Transverse colon (tissue), 4 donors: ENCODE measurements around the gene FCHSD2. TPM values are rescaled to one million over a fixed set of nuclear protein-coding genes. Genes with fewer than 3 reads are reported as not detected.

Experiments used
- DNase-seq: peaks from one replicate; pipeline ENCODE4 v3.0.0-alpha.2; 2019
- H3K27ac ChIP-seq, 4 donors: fragments of 200-600 bp; sonication (generic); 2 replicates each; pipeline ENCODE4 v1.5.1; 2016 to 2018; ENCODE audit warnings: inconsistent platforms in 4 of 4
- H3K27me3 ChIP-seq: fragments of 200-600 bp; sonication (generic); 2 replicates; pipeline ENCODE4 v1.5.1; 2017; ENCODE audit warnings: inconsistent platforms
- H3K36me3 ChIP-seq, 4 donors: fragments of 200-600 bp; sonication (generic); 2 replicates each; pipeline ENCODE4 v1.5.1; 2017 to 2019; ENCODE audit warnings: inconsistent platforms in 4 of 4
- H3K4me1 ChIP-seq, 4 donors: fragments of 200-600 bp; sonication (generic); 2 replicates each; pipeline ENCODE4 v1.5.1; 2017 to 2020; ENCODE audit warnings: inconsistent platforms in 4 of 4
- H3K4me3 ChIP-seq, 4 donors: fragments of 200-600 bp; sonication (generic); 1 replicate in 1 of 4; 2 replicates in 3 of 4; pipeline versions ENCODE4 v1.5.1 to v1.6.1; 2017 to 2019; ENCODE audit warnings: inconsistent platforms in 4 of 4
- H3K9me3 ChIP-seq, 2 donors: fragments of 200-600 bp; sonication (generic); 2 replicates each; pipeline ENCODE4 v1.5.1; 2017 to 2019; ENCODE audit warnings: inconsistent platforms in 2 of 2
- CTCF ChIP-seq, 5 experiments: fragments of 200-600 bp in 3 of 5; fragments of 450-650 bp in 2 of 5; sonication (generic) in 3 of 5; IDR thresholded peaks; 1 replicate in 2 of 5; 2 replicates in 3 of 5; pipeline ENCODE4 v1.5.1; 2016 to 2017; ENCODE audit warnings: antibody characterized with exemption in 5 of 5, inconsistent platforms in 3 of 5, mild to moderate bottlenecking in 2 of 5, moderate library complexity in 1 of 5
- EP300 ChIP-seq: sonication (generic); formaldehyde crosslinking; IDR thresholded peaks from one replicate; pipeline ENCODE4 v1.6.1; 2017; ENCODE audit warnings: antibody characterized with exemption, low read depth
- POLR2A ChIP-seq: fragments of 450-650 bp; IDR thresholded peaks from one replicate; pipeline ENCODE4 v1.6.1; 2016; ENCODE audit warnings: antibody characterized with exemption, mild to moderate bottlenecking, moderate library complexity
- POLR2AphosphoS5 ChIP-seq, 3 donors: sonication (generic); formaldehyde crosslinking; IDR thresholded peaks; one replicate each; pipeline ENCODE4 v1.6.1; 2016; ENCODE audit warnings: antibody characterized with exemption in 3 of 3
- WGBS, 2 donors: methylation state at CpG; one replicate each; pipeline ENCODE4 v1.1.5; 2018; ENCODE audit warnings: low coverage in 1 of 2; 5-methylcytosine and 5-hydroxymethylcytosine counted together
- in situ Hi-C, 4 donors: fragments of 200-750 bp; cut with MboI; loops; one replicate each; pipeline versions ENCODE4 v1.15.0 to v1.15.1; 2017; ENCODE audit warnings: low sequenced_read_pairs in 3 of 4, low pct_ligation_motif_present in 1 of 4, low pct_unique_long_range_greater_than_20kb in 1 of 4
- intact Hi-C: fragments of 100-400 bp; cut with DNase I; formaldehyde crosslinking; loops from one replicate; pipeline ENCODE4 v1.15.1; 2023; ENCODE audit warnings: low total_unique reads
- total RNA-seq, 4 donors: library from RNA; depleted of rRNA; stranded (reverse); fragments of >200 nt; gene quantifications; one replicate each; pipeline ENCODE4 v1.1.0, GENCODE V29; 2016

FCHSD2 gene
- total RNA-seq, 4 donors from 2014 or later: 9.1 to 15.9 (median 15.0) TPM

GRCh38 chr11:72971192-72971967 is 170.7 kb downstream of the FCHSD2 start:
- no peak for DNase-seq
- Histone ChIP-seq H3K36me3 (no peaks in the 10 kb centered on the region), H3K27me3 (no peaks in the 10 kb centered on the region), H3K9me3 (no peaks in the 10 kb centered on the region), H3K4me1 (peaks cover 0 to 22% (median 6%) of the 10 kb centered on the region in 4 donors), H3K4me3 (no peak overlapping the region), H3K27ac (no peak overlapping the region)
- intact Hi-C loops (no loop called here), in situ Hi-C loops (no loop called here)
- 67 to 69% methylated on average over 6 of the region's 6 CpGs for WGBS, 2 donors
- TF ChIP-seq POLR2AphosphoS5 (IDR thresholded peaks at IDR 0.05) (no peak), EP300 (no peak), CTCF (IDR thresholded peaks at IDR 0.05) (no peak), POLR2A (no peak)

- in situ Hi-C loops: no loop called here
- peaks cover 0 to 22% (median 6%) of the 10 kb centered on the region in 4 donors for H3K4me1 ChIP-seq
- H3K27me3 ChIP-seq: no peaks in the 10 kb centered on the region
- no peaks in the 10 kb centered on the region for H3K36me3 ChIP-seq
- no peak overlapping the region for H3K4me3 ChIP-seq
- 85 to 88% methylated on average over 5 to 6 of the region's 6 CpGs for WGBS, 2 donors
- DNase-seq: no peak
- no peaks in the 10 kb centered on the region for H3K9me3 ChIP-seq
- intact Hi-C loops: no loop called here
- TF ChIP-seq POLR2A (no peak), EP300 (no peak), CTCF (IDR thresholded peaks at IDR 0.05) (no peak), POLR2AphosphoS5 (IDR thresholded peaks at IDR 0.05) (no peak)
- H3K27ac ChIP-seq: no peak overlapping the region
These were observed 171.5 kb downstream of the FCHSD2 start for GRCh38 chr11:72970557-72971118.

- intact Hi-C loops (no loop called here), in situ Hi-C loops (no loop called here)
- Histone ChIP-seq H3K4me3 (no peak overlapping the region), H3K9me3 (no peaks in the 10 kb centered on the region), H3K4me1 (peaks cover 0 to 22% (median 6%) of the 10 kb centered on the region in 4 donors), H3K36me3 (no peaks in the 10 kb centered on the region), H3K27me3 (no peaks in the 10 kb centered on the region), H3K27ac (no peak overlapping the region)
- TF ChIP-seq POLR2AphosphoS5 (IDR thresholded peaks at IDR 0.05) (no peak), POLR2A (no peak)
- DNase-seq: no peak
These were observed 172.2 kb downstream of the FCHSD2 start for GRCh38 chr11:72969894-72970335.

- no peaks in the 10 kb centered on the region for H3K9me3 ChIP-seq
- no peak overlapping the region for H3K4me3 ChIP-seq
- no peak for DNase-seq
- TF ChIP-seq POLR2AphosphoS5 (IDR thresholded peaks at IDR 0.05): no peak
- TF ChIP-seq CTCF (IDR thresholded peaks at IDR 0.05): no peak
- no peak for TF ChIP-seq EP300
- no peak for TF ChIP-seq POLR2A
- no peaks in the 10 kb centered on the region for H3K27me3 ChIP-seq
- H3K27ac ChIP-seq: no peak overlapping the region
- no peaks in the 10 kb centered on the region for H3K36me3 ChIP-seq
- intact Hi-C loops (no loop called here), in situ Hi-C loops (no loop called here)
- peaks cover 0 to 22% (median 6%) of the 10 kb centered on the region in 4 donors for H3K4me1 ChIP-seq
These were observed 173.7 kb downstream of the FCHSD2 start for GRCh38 chr11:72968390-72968789.
